B cell (primary cell): ENCODE data around the gene IL17F.

ENCODE experiments used
- CTCF ChIP-seq: fragments of 200-600 bp; IDR thresholded peaks from one replicate; pipeline ENCODE4 v1.8.0; 2022; ENCODE audit warnings: antibody characterized with exemption, mild to moderate bottlenecking
- EZH2 ChIP-seq: IDR thresholded peaks from 2 replicates; pipeline ENCODE4 v1.6.1; 2012; ENCODE audit warnings: borderline replicate concordance, low read depth, mild to moderate bottlenecking, moderate library complexity, low read length; ENCODE audit not compliant: insufficient read depth, poor library complexity, severe bottlenecking

- TF ChIP-seq CTCF = peak; percentile 97
- no peak for TF ChIP-seq EZH2
Observed at GRCh38 chr6:52263709-52264540, 19.6 kb upstream of the IL17F start.
